ENCODE data around the gene MRPL40.

MRPL40 gene

DNA sequence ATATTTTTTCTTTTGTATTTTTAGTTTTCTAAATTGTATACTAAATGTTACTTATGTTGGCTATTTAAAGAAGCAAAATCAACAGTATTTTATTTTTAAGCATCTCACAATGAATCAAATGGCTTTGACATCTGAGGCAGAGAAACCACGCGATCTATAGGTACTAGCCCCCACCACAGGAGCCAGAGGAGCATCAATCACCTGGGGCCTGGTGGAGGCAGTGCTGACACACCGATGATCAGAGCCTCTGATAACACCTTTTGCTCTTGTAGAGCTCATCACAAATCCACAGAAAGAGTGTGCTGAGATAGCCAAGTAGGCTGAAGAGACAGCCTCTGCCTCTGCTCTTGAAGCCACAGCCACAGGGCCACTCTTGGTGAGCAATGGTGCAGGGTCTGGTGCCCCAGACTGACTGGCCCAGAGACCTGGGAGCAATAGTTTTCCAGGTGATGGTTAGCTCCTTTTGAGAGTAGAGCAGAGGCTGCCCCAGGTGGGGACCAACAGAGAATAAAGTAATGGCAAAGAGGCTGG lies 26.0 kb upstream of the MRPL40 start:
- Histone ChIP-seq H2BK15ac (ENCODE audit: low read depth, poor library complexity, severe bottlenecking) (no peak overlapping the region), H4K91ac (ENCODE audit: low read length) (no peak overlapping the region), H3K79me1 (replicated peaks; ENCODE audit: low read length, poor library complexity, severe bottlenecking) (peaks cover 44% of the 10 kb centered on the region), H2AFZ (ENCODE audit: low read depth, low read length) (no peak overlapping the region), H3K23ac (ENCODE audit: low read length in 2 of 2) (no peak overlapping the region), H3K4ac (ENCODE audit: low read depth in 1 of 2, low read length in 2 of 2) (no peak overlapping the region), H2BK5ac (ENCODE audit: low read depth, low read length, poor library complexity, severe bottlenecking) (no peak overlapping the region), H3K9me3 (ENCODE audit: control insufficient read depth, low read length) (no peaks in the 10 kb centered on the region), H2BK12ac (ENCODE audit: low read length in 2 of 2) (no peak overlapping the region), H2AK5ac (ENCODE audit: low read length, severe bottlenecking) (no peak overlapping the region), H3K18ac (ENCODE audit: low read depth in 1 of 2, low read length in 2 of 2) (no peak overlapping the region), H4K8ac (ENCODE audit: low read length) (no peak overlapping the region), H3K9ac (ENCODE audit: low read length) (no peak overlapping the region), H3K4me3 (ENCODE audit: insufficient read depth in 1 of 2, low read depth in 1 of 2, low read length in 2 of 2) (no peak overlapping the region), H3K14ac (ENCODE audit: low read length in 2 of 2) (no peak overlapping the region), H3K36me3 (ENCODE audit: control insufficient read depth in 1 of 2, insufficient read depth in 2 of 2, low read depth in 1 of 2, low read length in 2 of 2) (peaks cover 35 to 70% of the 10 kb centered on the region in 2 experiments), H3K27me3 (ENCODE audit: control insufficient read depth in 1 of 2, insufficient read depth in 1 of 2, low read length in 2 of 2) (no peaks in the 10 kb centered on the region), H3K4me2 (ENCODE audit: low read length, poor library complexity, severe bottlenecking) (no peak overlapping the region), H3K27ac (ENCODE audit: low read length, poor library complexity, severe bottlenecking) (no peak overlapping the region), H3K4me1 (ENCODE audit: control insufficient read depth, insufficient read depth, low read depth, low read length) (peaks cover 4% of the 10 kb centered on the region), H2BK120ac (ENCODE audit: low read depth, low read length) (no peak overlapping the region)
- 99% methylated on average over 3 of the region's 3 CpGs for WGBS
- DNase-seq = no peak

DNA sequence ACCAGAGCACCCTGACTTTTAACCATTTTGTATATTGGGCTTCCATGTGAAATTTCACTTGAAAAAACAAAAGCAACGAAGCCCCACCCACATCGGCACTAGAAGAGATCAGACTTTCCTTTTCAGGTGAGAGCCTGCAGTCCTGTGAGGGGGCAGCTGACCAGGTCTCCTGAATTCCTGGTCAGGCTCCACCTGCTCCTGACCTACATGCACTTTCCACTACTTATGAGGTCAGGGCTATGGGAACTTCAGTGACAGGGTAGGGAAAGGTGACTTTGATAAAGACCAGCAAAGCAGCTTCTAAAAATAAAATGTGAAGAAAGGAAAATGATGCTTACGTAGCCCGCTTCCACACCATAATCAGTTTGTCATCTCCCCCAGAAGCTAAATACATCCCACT lies 25.5 kb upstream of the MRPL40 start:
- no peak overlapping the region for H3K23ac ChIP-seq (ENCODE audit: low read length in 2 of 2)
- H2BK120ac ChIP-seq (ENCODE audit: low read depth, low read length) = no peak overlapping the region
- H2BK15ac ChIP-seq (ENCODE audit: low read depth, poor library complexity, severe bottlenecking) = no peak overlapping the region
- peaks cover 34 to 69% of the 10 kb centered on the region in 2 experiments for H3K36me3 ChIP-seq (ENCODE audit: control insufficient read depth in 1 of 2, insufficient read depth in 2 of 2, low read depth in 1 of 2, low read length in 2 of 2)
- no peak overlapping the region for H3K4ac ChIP-seq (ENCODE audit: low read depth in 1 of 2, low read length in 2 of 2)
- no peak overlapping the region for H3K4me3 ChIP-seq (ENCODE audit: insufficient read depth in 1 of 2, low read depth in 1 of 2, low read length in 2 of 2)
- H4K91ac ChIP-seq (ENCODE audit: low read length) = no peak overlapping the region
- no peak overlapping the region for H3K4me2 ChIP-seq (ENCODE audit: low read length, poor library complexity, severe bottlenecking)
- H3K27ac ChIP-seq (ENCODE audit: low read length, poor library complexity, severe bottlenecking) = no peak overlapping the region
- H3K18ac ChIP-seq (ENCODE audit: low read depth in 1 of 2, low read length in 2 of 2) = no peak overlapping the region
- H3K4me1 ChIP-seq (ENCODE audit: control insufficient read depth, insufficient read depth, low read depth, low read length) = peaks cover 4% of the 10 kb centered on the region
- peaks cover 44% of the 10 kb centered on the region for H3K79me1 ChIP-seq (replicated peaks; ENCODE audit: low read length, poor library complexity, severe bottlenecking)
- H2AFZ ChIP-seq (ENCODE audit: low read depth, low read length) = no peak overlapping the region
- no peak overlapping the region for H2BK12ac ChIP-seq (ENCODE audit: low read length in 2 of 2)
- no peak for DNase-seq
- no peak overlapping the region for H3K14ac ChIP-seq (ENCODE audit: low read length in 2 of 2)
- H2AK5ac ChIP-seq (ENCODE audit: low read length, severe bottlenecking) = no peak overlapping the region
- no peaks in the 10 kb centered on the region for H3K27me3 ChIP-seq (ENCODE audit: control insufficient read depth in 1 of 2, insufficient read depth in 1 of 2, low read length in 2 of 2)
- H3K9me3 ChIP-seq (ENCODE audit: control insufficient read depth, low read length) = no peaks in the 10 kb centered on the region
- H4K8ac ChIP-seq (ENCODE audit: low read length) = no peak overlapping the region
- H2BK5ac ChIP-seq (ENCODE audit: low read depth, low read length, poor library complexity, severe bottlenecking) = no peak overlapping the region
- no peak overlapping the region for H3K9ac ChIP-seq (ENCODE audit: low read length)
- WGBS = 100% methylated on average over 3 of the region's 4 CpGs

DNA sequence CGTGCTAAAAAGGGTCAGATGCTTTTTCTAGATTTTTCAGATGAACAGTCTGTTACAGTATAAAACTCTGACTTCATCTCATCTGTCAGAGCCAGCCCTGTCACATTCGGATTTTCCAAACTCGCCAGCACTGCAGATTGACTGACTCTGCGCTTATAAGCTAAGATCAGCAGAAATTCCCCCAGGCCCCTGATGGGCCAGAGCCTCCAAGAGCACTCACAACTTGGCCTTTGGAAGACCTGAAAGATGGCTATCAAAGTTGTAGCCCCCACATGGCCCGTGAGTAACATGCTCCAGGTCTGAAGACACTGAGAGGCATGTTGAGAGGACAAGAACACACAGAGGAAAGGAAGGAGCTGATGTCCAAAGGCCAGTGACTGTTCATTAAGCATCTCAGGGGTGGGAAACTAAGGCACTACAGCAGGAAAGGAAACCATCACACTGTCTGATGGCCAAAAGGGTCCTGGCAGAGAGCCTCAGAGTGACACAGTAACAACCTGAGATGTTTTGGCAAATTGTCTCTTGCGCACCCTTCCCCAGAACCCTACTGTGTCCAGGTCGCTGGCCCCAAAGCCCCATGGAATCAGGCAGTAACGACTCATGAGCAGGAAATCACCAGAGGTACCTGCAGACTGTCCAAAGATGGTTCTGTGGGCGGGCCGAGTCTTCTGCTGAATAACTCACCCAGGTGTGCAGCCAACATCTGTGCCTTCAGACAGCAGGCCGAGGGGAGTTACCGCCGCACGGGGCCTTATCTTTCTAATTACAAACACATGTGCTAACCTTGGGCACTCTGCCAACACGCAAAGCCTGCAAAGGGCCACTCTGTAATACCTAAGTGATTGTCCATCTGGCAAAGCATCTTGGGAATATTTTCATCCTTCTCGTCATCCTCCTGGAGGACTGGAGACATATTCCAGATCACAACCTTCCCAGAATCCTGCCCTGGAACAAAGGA lies 24.4 kb upstream of the MRPL40 start:
- no peak overlapping the region for H3K9ac ChIP-seq (ENCODE audit: low read length)
- H3K79me1 ChIP-seq (replicated peaks; ENCODE audit: low read length, poor library complexity, severe bottlenecking) = peaks cover 51% of the 10 kb centered on the region
- no peak overlapping the region for H3K18ac ChIP-seq (ENCODE audit: low read depth in 1 of 2, low read length in 2 of 2)
- peaks cover 4% of the 10 kb centered on the region for H3K4me1 ChIP-seq (ENCODE audit: control insufficient read depth, insufficient read depth, low read depth, low read length)
- no peak overlapping the region for H3K4me3 ChIP-seq (ENCODE audit: insufficient read depth in 1 of 2, low read depth in 1 of 2, low read length in 2 of 2)
- DNase-seq = no peak
- H2AFZ ChIP-seq (ENCODE audit: low read depth, low read length) = no peak overlapping the region
- no peak overlapping the region for H2BK120ac ChIP-seq (ENCODE audit: low read depth, low read length)
- H2BK5ac ChIP-seq (ENCODE audit: low read depth, low read length, poor library complexity, severe bottlenecking) = no peak overlapping the region
- no peak overlapping the region for H2BK15ac ChIP-seq (ENCODE audit: low read depth, poor library complexity, severe bottlenecking)
- H3K36me3 ChIP-seq (ENCODE audit: control insufficient read depth in 1 of 2, insufficient read depth in 2 of 2, low read depth in 1 of 2, low read length in 2 of 2) = peaks cover 33 to 65% of the 10 kb centered on the region in 2 experiments
- no peaks in the 10 kb centered on the region for H3K27me3 ChIP-seq (ENCODE audit: control insufficient read depth in 1 of 2, insufficient read depth in 1 of 2, low read length in 2 of 2)
- no peak overlapping the region for H3K23ac ChIP-seq (ENCODE audit: low read length in 2 of 2)
- H3K4me2 ChIP-seq (ENCODE audit: low read length, poor library complexity, severe bottlenecking) = no peak overlapping the region
- no peak overlapping the region for H3K27ac ChIP-seq (ENCODE audit: low read length, poor library complexity, severe bottlenecking)
- H2BK12ac ChIP-seq (ENCODE audit: low read length in 2 of 2) = no peak overlapping the region
- no peak overlapping the region for H2AK5ac ChIP-seq (ENCODE audit: low read length, severe bottlenecking)
- 96% methylated on average over 15 of the region's 16 CpGs for WGBS
- no peak overlapping the region for H4K8ac ChIP-seq (ENCODE audit: low read length)
- H3K14ac ChIP-seq (ENCODE audit: low read length in 2 of 2) = no peak overlapping the region
- no peak overlapping the region for H3K4ac ChIP-seq (ENCODE audit: low read depth in 1 of 2, low read length in 2 of 2)
- H3K9me3 ChIP-seq (ENCODE audit: control insufficient read depth, low read length) = no peaks in the 10 kb centered on the region
- H4K91ac ChIP-seq (ENCODE audit: low read length) = no peak overlapping the region

DNA sequence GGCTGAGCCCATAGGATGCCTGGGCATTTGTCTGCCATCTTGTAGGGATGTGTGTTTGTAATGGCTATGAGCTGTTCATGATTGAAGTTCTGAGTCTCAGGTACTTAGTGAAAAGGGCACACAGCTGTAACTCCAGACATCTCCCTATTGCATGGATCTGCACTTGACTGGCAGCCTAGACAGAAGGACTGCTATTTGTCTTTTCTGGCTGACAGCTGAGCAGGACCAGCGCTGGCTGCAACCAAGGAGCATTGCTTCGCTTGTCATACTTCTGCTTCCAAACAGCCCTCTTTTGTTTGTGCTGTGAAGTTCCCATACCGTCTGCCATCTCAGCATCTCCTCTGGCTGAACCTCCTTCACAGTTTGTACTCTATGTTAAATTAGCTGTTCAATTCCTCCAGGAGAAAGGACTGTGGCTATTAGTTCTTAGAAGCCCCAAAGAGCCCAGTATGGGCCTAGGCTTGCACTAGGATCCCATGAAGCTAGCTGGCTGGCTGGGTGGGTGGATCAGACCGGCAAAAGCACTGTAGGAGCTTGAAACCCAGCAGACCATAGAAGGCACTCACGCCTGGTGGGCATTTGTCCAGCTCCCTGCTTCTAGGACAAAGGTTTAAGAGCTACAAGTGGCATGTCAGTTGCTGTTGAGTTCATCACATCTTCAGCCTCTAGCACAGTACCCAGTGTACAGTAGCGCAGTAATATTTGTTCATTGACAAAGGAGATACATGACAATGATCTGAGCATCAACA lies 21.2 kb upstream of the MRPL40 start:
- Histone ChIP-seq H2BK12ac (ENCODE audit: low read length in 2 of 2) (no peak overlapping the region), H3K4me3 (ENCODE audit: insufficient read depth in 1 of 2, low read depth in 1 of 2, low read length in 2 of 2) (no peak overlapping the region), H3K4me2 (ENCODE audit: low read length, poor library complexity, severe bottlenecking) (no peak overlapping the region), H2BK5ac (ENCODE audit: low read depth, low read length, poor library complexity, severe bottlenecking) (no peak overlapping the region), H3K9me3 (ENCODE audit: control insufficient read depth, low read length) (no peaks in the 10 kb centered on the region), H3K18ac (ENCODE audit: low read depth in 1 of 2, low read length in 2 of 2) (no peak overlapping the region), H2AK5ac (ENCODE audit: low read length, severe bottlenecking) (no peak overlapping the region), H3K23ac (ENCODE audit: low read length in 2 of 2) (peak overlapping the region in 1 of 2 experiments; percentile 59), H4K8ac (ENCODE audit: low read length) (no peak overlapping the region), H3K27me3 (ENCODE audit: control insufficient read depth in 1 of 2, insufficient read depth in 1 of 2, low read length in 2 of 2) (no peaks in the 10 kb centered on the region), H4K91ac (ENCODE audit: low read length) (no peak overlapping the region), H2AFZ (ENCODE audit: low read depth, low read length) (no peak overlapping the region), H3K79me1 (replicated peaks; ENCODE audit: low read length, poor library complexity, severe bottlenecking) (peaks cover 52% of the 10 kb centered on the region), H2BK120ac (ENCODE audit: low read depth, low read length) (no peak overlapping the region), H3K4ac (ENCODE audit: low read depth in 1 of 2, low read length in 2 of 2) (no peak overlapping the region), H3K36me3 (ENCODE audit: control insufficient read depth in 1 of 2, insufficient read depth in 2 of 2, low read depth in 1 of 2, low read length in 2 of 2) (peaks cover 24 to 44% of the 10 kb centered on the region in 2 experiments), H3K9ac (ENCODE audit: low read length) (no peak overlapping the region), H3K27ac (ENCODE audit: low read length, poor library complexity, severe bottlenecking) (no peak overlapping the region), H3K4me1 (ENCODE audit: control insufficient read depth, insufficient read depth, low read depth, low read length) (peaks cover 4% of the 10 kb centered on the region), H2BK15ac (ENCODE audit: low read depth, poor library complexity, severe bottlenecking) (no peak overlapping the region), H3K14ac (ENCODE audit: low read length in 2 of 2) (no peak overlapping the region)
- WGBS = over 99% methylated on average over 6 of the region's 6 CpGs
- DNase-seq = no peak
